ENCODE results near the gene EMSY.

GRCh38 chr11:76515494-76515893, 70.7 kb downstream of the EMSY start:
- TF ChIP-seq POLR2A (IDR thresholded peaks at IDR 0.05; ENCODE audit: low read length) (no peak), GATA1 (IDR thresholded peaks at IDR 0.05; ENCODE audit: low read depth, low read length) (no peak)

Measured in erythroblast (primary cell).